NCI-H82 treated with DMSO at 0.1 percent for 48 hours (cell line): ENCODE results near the gene PCDH9.

Experiments
- DNase-seq: peaks from one replicate; lab custom pipeline; 2025; ENCODE audit not compliant: unreplicated experiment; lab: John Stamatoyannopoulos, UW

Gene PCDH9

GRCh38 chr13:67229481-67230403, at the start of gene PCDH9:
PCDH9 (minus strand) TSS chr13:67230336; CDS start chr13:67228440, 1,896 bp downstream.
- DNase-seq: peak; percentile 60

- DNase-seq: no peak
Measured at GRCh38 chr13:67278235-67278634, 48.1 kb upstream of the PCDH9 start.

GRCh38 chr13:67277581-67277980, 47.4 kb upstream of the PCDH9 start:
- peak; percentile 96 for DNase-seq

GRCh38 chr13:67275351-67275960, 45.3 kb upstream of the PCDH9 start:
- peak; percentile 96 for DNase-seq

- no peak for DNase-seq
Measured at GRCh38 chr13:67273001-67273400, 42.9 kb upstream of the PCDH9 start.

GRCh38 chr13:67267136-67267535, 37.0 kb upstream of the PCDH9 start:
- DNase-seq: no peak

GRCh38 chr13:67259208-67259607, 29.1 kb upstream of the PCDH9 start:
- no peak for DNase-seq

GRCh38 chr13:67258482-67258881, 28.3 kb upstream of the PCDH9 start:
- no peak for DNase-seq

GRCh38 chr13:67238861-67239260, 8.7 kb upstream of the PCDH9 start:
- no peak for DNase-seq

GRCh38 chr13:67238277-67238859, 8.2 kb upstream of the PCDH9 start:
- peak; percentile 28 for DNase-seq

- peak; percentile 65 for DNase-seq
Measured at GRCh38 chr13:67235265-67235664, 5.1 kb upstream of the PCDH9 start.

GRCh38 chr13:67232384-67232783, 2.2 kb upstream of the PCDH9 start:
- no peak for DNase-seq

GRCh38 chr13:67231289-67232000, 1.3 kb upstream of the PCDH9 start:
- peak; percentile 35 for DNase-seq

- peak; percentile 95 for DNase-seq
Measured at GRCh38 chr13:67230404-67231288, 510 bp upstream of the PCDH9 start.

- no peak for DNase-seq
Measured at GRCh38 chr13:67228916-67229315, 1.2 kb downstream of the PCDH9 start.

GRCh38 chr13:67228031-67228430, 2.1 kb downstream of the PCDH9 start:
- DNase-seq: no peak

GRCh38 chr13:67227131-67227983, 2.8 kb downstream of the PCDH9 start:
- DNase-seq: no peak

- DNase-seq: no peak
Measured at GRCh38 chr13:67226696-67227095, 3.4 kb downstream of the PCDH9 start.
